ENCODE measurements around the gene BABAM1.

Gene BABAM1

GRCh38 chr19:17243830-17244617, 23.2 kb upstream of the BABAM1 start:
- peak overlapping the region; percentile 86 to 88 for H3K4me3 ChIP-seq (replicated peaks in 1 of 2; ENCODE audit: low read depth in 2 of 2, low read length in 2 of 2)
- DNase-seq (ENCODE audit: low read depth in 2 of 2): peak; percentile 54 to 68
- no peak for TF ChIP-seq CTCF (IDR thresholded peaks at IDR 0.05; ENCODE audit: low read depth, low read length)

GRCh38 chr19:17244618-17245534, 22.4 kb upstream of the BABAM1 start:
- no peak for DNase-seq (ENCODE audit: low read depth in 2 of 2)
- H3K4me3 ChIP-seq (replicated peaks in 1 of 2; ENCODE audit: low read depth in 2 of 2, low read length in 2 of 2): peak overlapping the region; percentile 86 to 88
- no peak for TF ChIP-seq CTCF (IDR thresholded peaks at IDR 0.05; ENCODE audit: low read depth, low read length)

GRCh38 chr19:17245535-17245984, 21.7 kb upstream of the BABAM1 start, which contains the start of gene NR2F6:
Gene NR2F6, minus strand, starts transcription at chr19:17245919. Its CDS starts 699 bp downstream, at chr19:17245220.
- no peak for DNase-seq (ENCODE audit: low read depth in 2 of 2)
- no peak for TF ChIP-seq CTCF (IDR thresholded peaks at IDR 0.05; ENCODE audit: low read depth, low read length)
- H3K4me3 ChIP-seq (replicated peaks in 1 of 2; ENCODE audit: low read depth in 2 of 2, low read length in 2 of 2): peak within 1 kb of the TSS; percentile 86 to 88

- TF ChIP-seq CTCF (IDR thresholded peaks at IDR 0.05; ENCODE audit: low read depth, low read length): no peak
- H3K4me3 ChIP-seq (replicated peaks in 1 of 2; ENCODE audit: low read depth in 2 of 2, low read length in 2 of 2): peak overlapping the region in 1 of 2 donors; percentile 45
- peak in 1 of 2 donors; percentile 41 for DNase-seq (ENCODE audit: low read depth in 2 of 2)
Measured at GRCh38 chr19:17246681-17247425, 20.4 kb upstream of the BABAM1 start.

GRCh38 chr19:17248011-17248776, 19.0 kb upstream of the BABAM1 start:
- no peak overlapping the region for H3K4me3 ChIP-seq (replicated peaks in 1 of 2; ENCODE audit: low read depth in 2 of 2, low read length in 2 of 2)
- DNase-seq (ENCODE audit: low read depth in 2 of 2): no peak
- TF ChIP-seq CTCF (IDR thresholded peaks at IDR 0.05; ENCODE audit: low read depth, low read length): no peak

Data from cardiac fibroblast (primary cell).